K562 (cell line): ENCODE results near the gene FCRLA. TPM values are rescaled to one million over a fixed set of nuclear protein-coding genes. Genes with fewer than 3 reads are reported as not detected.

Experiments used
- EGR1 ChIP-seq: fragments of 450-650 bp; conservative IDR thresholded peaks from 2 replicates; pipeline ENCODE4 v1.6.1; 2017; ENCODE audit warnings: mild to moderate bottlenecking
- ETV1 ChIP-seq: fragments of 450-650 bp; conservative IDR thresholded peaks from 2 replicates; pipeline ENCODE4 v1.6.1; 2016; ENCODE audit warnings: missing genetic modification characterization, control low read depth, low read depth, missing compliant biosample characterization
- GMEB1 ChIP-seq: fragments of 250-450 bp; sonication (Bioruptor Pico); IDR thresholded peaks from 2 replicates; pipeline ENCODE4 v1.4.0; 2020; ENCODE audit warnings: mild to moderate bottlenecking
- JUND ChIP-seq, 2 experiments: IDR thresholded peaks; 2 replicates in 1 of 2; 3 replicates in 1 of 2; pipeline ENCODE4 v1.6.1; 2011; ENCODE audit warnings: borderline replicate concordance in 2 of 2, low read depth in 2 of 2, low read length in 2 of 2, improper control_type of control experiment in 1 of 2, missing biosample characterization in 1 of 2, missing genetic modification characterization in 1 of 2, missing genetic modification reagents in 1 of 2
- POLR2B ChIP-seq: fragments of 450-650 bp; IDR thresholded peaks from 2 replicates; pipeline ENCODE4 v1.6.1; 2018; ENCODE audit warnings: low read depth; ENCODE audit not compliant: partially characterized antibody
- RFX7 ChIP-seq: fragments of 250-450 bp; sonication (Bioruptor Pico); IDR thresholded peaks from 2 replicates; pipeline ENCODE4 v1.5.1; 2021; ENCODE audit warnings: mild to moderate bottlenecking
- SREBF2 ChIP-seq: sonication (generic); formaldehyde crosslinking; IDR thresholded peaks from 2 replicates; pipeline ENCODE4 v1.4.0; 2020; ENCODE audit warnings: mild to moderate bottlenecking, missing genetic modification reagents
- TEAD1 ChIP-seq, 2 experiments: fragments of 450-650 bp in 1 of 2; sonication (generic) in 1 of 2; formaldehyde crosslinking; IDR thresholded peaks; 2 replicates each; pipeline versions ENCODE4 v1.4.0 to v1.8.0; 2020 to 2022; ENCODE audit warnings: mild to moderate bottlenecking in 2 of 2, missing genetic modification reagents in 1 of 2
- ZBTB17 ChIP-seq: fragments of 450-650 bp; formaldehyde crosslinking; IDR thresholded peaks from 2 replicates; pipeline ENCODE4 v1.4.0; 2020; ENCODE audit warnings: mild to moderate bottlenecking
- ZMIZ1 ChIP-seq, 2 experiments: fragments of 150-350 bp in 1 of 2; IDR thresholded peaks; 2 replicates each; pipeline ENCODE4 v1.6.1; 2012 to 2016; ENCODE audit warnings: low read depth in 2 of 2, low read length in 2 of 2, mild to moderate bottlenecking in 1 of 2, moderate library complexity in 1 of 2
- ZNF449 ChIP-seq: fragments of 250-450 bp; sonication (Bioruptor Pico); IDR thresholded peaks from 2 replicates; pipeline ENCODE4 v1.8.0; 2022; ENCODE audit warnings: moderate library complexity, mild to moderate bottlenecking, inconsistent platforms
- ZNF592 ChIP-seq: fragments of 450-650 bp; IDR thresholded peaks from 2 replicates; pipeline ENCODE4 v1.6.1; 2017; ENCODE audit warnings: antibody characterized with exemption, mild to moderate bottlenecking
- polyA plus RNA-seq, 8 experiments: library from polyadenylated mRNA; depleted of rRNA in 4 of 8; stranded (reverse) in 5 of 8; unstranded in 3 of 8; fragments of >200 nt; fragmentation: Nextera tagmentation in 2 of 8; fragmentation: Illumina TruSeq in 1 of 8; extraction: Ambion mirVana in 2 of 8; extraction: Trizol in 1 of 8; gene quantifications; 2 replicates each; pipeline versions ENCODE4 v1.2.1 to v1.2.3, GENCODE V29; 2011 to 2014; ENCODE audit warnings: inconsistent platforms in 1 of 8, missing spikeins in 1 of 8
- total RNA-seq, 7 experiments: library from RNA; depleted of rRNA in 6 of 7; stranded (reverse); fragments of >200 nt in 6 of 7; fragmentation: Illumina TruSeq in 2 of 7; extraction: Trizol in 2 of 7; gene quantifications; 2 replicates each; pipeline versions ENCODE4 v1.2.1 to v1.2.3, GENCODE V29; 2011 to 2021; ENCODE audit warnings: low replicate concordance in 1 of 7

The FCRLA gene
- total and polyA plus RNA-seq, 9 of the 15 experiments (the other 6 are each of a cell fraction or from before 2014, with no cell fraction given) = 0.09 to 0.84 (median 0.44) TPM

GRCh38 chr1:161706113-161706481 lies 932 bp upstream of the FCRLA start (continued):
- TF ChIP-seq GMEB1 (CRISPR knock-in tag) (no peak), ZNF592 (peak; percentile 27; the same call in 1 of the 2 replicates), RFX7 (CRISPR knock-in tag) (no peak), ETV1 (tag) (0 out of 2 replicates have a peak, but pooled peaks have one; percentile 9), ZNF449 (CRISPR knock-in tag) (no peak), TEAD1 (CRISPR knock-in tag; IDR thresholded peaks at IDR 0.05) (no peak), JUND (IDR thresholded peaks at IDR 0.05; ENCODE audit: borderline replicate concordance, low read depth, low read length) (no peak), JUND (tag; IDR thresholded peaks at IDR 0.05; ENCODE audit: borderline replicate concordance, low read depth, low read length) (no peak), ZBTB17 (CRISPR knock-in tag) (0 out of 2 replicates have a peak, but pooled peaks have one; percentile 18), SREBF2 (CRISPR knock-in tag) (no peak), POLR2B (no peak), EGR1 (peak; percentile 43; the same call in 1 of the 2 replicates), ZMIZ1 (IDR thresholded peaks at IDR 0.05; ENCODE audit: low read depth in 2 of 2, low read length in 2 of 2) (no peak)
